ENCODE data around the gene GTF3C2.
A peak's percentile ranks its signal among the peaks of the same experiment; 100 is the strongest.
"Not testable (repeated sequence)": the region's sequence is repeated elsewhere in the genome, so short reads cannot be mapped to it uniquely, and the experiment has no call there.

The GTF3C2 gene

GRCh38 chr2:27323596-27324285 lies 32.8 kb downstream of the GTF3C2 start:
- DNase-seq (ENCODE audit: low read depth in 4 of 4, low spot score in 1 of 4): no peak

DNA sequence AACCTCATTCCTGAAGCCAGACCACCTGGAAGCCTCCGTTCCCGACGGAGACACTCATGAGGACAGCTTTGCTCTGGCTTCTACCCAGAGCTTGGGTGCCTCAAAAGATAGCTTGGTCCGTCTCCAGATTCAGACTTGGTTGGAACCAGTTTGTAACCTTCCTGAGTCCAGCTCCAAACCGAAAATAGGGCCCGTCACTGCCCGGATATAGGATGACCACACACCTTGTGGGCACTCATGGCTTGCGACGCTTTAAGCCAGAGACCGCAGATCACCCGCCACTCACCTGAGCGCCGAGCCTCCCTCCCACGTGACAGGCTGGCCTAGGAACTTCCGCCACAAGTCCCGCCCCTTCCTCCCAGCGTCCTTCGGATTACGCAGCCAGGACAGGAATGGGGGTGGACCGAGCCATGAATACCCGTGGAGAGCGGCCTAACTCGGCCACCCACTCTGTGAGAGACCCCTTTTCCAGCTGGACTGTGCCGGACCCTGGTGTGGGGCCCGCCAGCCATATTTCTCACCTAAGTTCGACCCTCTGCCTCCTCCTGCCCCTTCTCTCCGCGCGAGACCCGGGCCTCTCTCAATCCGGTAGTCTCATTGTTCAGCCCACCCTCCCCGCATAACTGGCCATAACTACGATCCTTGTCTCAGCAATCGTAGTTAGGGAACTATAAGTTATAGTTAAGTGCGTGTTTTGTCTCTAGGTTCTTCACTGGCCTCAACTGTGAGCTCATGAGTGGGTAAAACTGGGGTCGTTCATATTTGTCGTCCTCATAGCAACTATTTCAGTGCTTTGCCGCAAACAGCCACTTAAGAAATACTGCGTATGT lies 33.6 kb downstream of the GTF3C2 start, which contains the start of gene MPV17:
Gene MPV17, minus strand, starts transcription at position 332 of the 830 bp plus-strand sequence. CDS start 580 bp downstream, outside the sequence.
- peak; percentile 66 to 86 (median 80) for DNase-seq (ENCODE audit: low read depth in 4 of 4, low spot score in 1 of 4)

GRCh38 chr2:27322301-27322765 lies 34.2 kb downstream of the GTF3C2 start:
- no peak for DNase-seq (ENCODE audit: low read depth in 4 of 4, low spot score in 1 of 4)

DNA sequence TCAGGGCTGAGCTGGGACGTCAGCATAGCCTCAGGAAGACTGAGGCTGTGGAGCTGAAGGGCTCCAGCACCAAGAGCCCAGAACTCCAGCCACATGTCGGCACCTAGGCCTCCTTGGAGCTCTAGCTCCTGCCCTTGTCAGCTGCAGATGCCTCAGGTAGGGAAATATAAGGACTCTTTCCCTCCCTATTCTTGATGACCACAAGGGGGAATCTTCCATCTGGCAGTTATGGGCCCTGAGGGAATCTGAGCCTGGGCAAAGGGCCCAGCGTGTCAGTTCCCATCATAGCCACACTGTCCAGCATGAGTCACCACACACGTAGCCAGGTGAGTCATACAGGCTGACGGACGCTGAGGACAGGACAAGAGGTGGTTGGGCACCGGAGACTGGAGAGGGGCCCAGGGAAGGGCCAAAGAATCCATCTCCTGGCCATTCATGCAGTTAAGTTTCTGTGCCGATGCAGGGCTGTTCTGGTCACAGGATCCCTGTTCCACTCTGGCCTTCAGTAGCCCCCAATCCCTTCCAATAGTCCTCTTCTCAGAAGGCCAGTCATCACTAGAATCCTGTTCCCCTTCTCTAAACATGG lies 35.5 kb downstream of the GTF3C2 start:
- no peak for DNase-seq (ENCODE audit: low read depth in 4 of 4, low spot score in 1 of 4)

DNA sequence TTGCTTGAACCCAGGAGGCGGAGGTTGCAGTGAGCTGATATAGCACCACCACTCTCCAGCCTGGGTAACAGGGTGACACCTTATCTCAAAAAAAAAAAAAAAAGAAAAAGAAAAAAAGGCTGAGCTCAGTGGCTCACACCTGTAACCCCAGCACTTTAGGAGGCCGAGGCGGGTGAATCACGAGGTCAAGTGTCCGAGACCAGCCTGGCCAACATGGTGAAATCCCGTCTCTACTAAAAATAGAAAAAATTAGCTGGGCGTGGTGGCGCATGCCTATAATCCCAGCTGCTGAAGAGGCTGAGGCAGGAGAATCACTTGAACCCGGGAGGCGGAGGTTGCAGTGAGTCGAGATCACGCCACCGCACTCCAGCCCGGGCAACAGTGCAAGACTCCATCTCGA lies 36.7 kb downstream of the GTF3C2 start:
- not testable (repeated sequence) for DNase-seq (ENCODE audit: low read depth in 4 of 4, low spot score in 1 of 4)

GRCh38 chr2:27316655-27317412 lies 39.7 kb downstream of the GTF3C2 start:
- DNase-seq (ENCODE audit: low read depth in 4 of 4, low spot score in 1 of 4): no peak

DNA sequence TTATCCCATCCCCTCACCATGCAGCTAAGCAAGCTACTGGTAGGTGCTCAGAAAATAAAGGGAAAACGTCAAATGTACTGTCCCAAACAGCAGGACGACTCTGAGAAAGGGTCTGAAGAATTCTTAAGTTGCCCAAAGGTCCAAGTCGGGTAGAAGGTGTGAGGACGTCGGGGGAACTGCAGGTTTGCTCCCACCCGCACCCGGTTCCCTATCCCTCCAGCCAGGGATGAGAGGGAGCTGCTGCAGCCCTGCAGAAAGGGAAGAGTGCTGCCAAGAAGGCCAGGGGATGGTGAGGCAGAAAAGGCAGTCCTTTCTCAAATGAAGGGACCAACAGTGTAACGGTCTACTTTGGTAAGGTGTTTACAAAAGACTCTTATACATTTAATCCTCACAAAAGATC lies 41.4 kb downstream of the GTF3C2 start:
- no peak for DNase-seq (ENCODE audit: low read depth in 4 of 4, low spot score in 1 of 4)

GRCh38 chr2:27314709-27315108 lies 41.9 kb downstream of the GTF3C2 start:
- no peak for DNase-seq (ENCODE audit: low read depth in 4 of 4, low spot score in 1 of 4)

DNA sequence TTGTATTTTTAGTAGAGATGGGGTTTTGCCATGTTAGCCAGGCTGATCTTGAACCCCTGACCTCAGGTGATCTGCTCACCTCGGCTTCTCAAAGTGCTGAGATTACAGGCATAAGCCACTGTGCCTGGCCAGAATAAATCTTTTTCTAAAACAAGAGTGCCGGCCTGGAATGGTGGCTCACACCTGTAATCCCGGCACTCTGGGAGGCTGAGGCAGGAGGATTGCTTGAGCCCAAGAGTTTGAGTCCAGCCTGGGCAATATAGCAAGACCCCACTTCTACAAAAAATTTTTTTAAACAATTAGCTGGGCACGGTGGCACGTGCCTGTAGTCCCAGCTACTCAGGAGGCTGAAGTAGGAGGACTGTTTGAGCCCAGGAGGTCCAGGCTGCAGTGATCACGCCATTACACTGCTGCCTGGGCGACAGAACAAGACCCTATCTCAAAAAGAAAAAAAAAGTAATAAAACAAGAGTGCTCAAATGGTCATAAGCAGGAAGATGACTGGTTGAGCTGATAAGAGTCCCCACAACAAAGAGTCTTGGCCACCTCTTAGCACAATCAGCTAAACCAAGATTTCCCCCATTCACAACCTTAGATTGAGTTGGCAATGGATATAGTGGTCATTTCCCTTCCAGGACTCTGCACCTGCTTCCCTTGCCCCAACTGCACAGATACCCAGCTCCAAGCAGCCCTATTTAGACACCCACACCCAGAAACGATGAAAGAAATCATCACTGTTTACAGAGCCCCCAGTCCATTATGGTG lies 42.5 kb downstream of the GTF3C2 start:
- no peak for DNase-seq (ENCODE audit: low read depth in 4 of 4, low spot score in 1 of 4)

- no peak for DNase-seq (ENCODE audit: low read depth in 4 of 4, low spot score in 1 of 4)
Measured at GRCh38 chr2:27312152-27312551, 44.4 kb downstream of the GTF3C2 start.

DNA sequence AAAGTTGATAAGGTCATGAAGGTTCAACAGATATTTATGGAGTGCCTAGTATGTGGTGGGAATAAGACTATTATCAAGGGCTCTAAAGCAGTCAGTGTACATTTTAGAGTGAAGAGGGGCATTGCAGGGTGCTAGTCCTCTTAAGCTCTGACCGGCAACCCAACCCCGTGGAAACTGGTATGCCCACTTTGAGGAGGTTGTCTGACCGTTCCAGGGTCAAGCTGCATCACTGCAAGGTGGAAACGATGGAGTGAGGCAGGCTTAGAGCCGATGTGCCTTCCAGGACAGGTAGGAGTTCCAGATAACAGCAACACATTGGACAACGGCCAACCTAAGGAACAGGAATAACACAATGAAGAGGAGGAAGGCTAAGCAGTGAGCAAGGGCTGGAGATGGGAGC lies 46.9 kb downstream of the GTF3C2 start:
- DNase-seq (ENCODE audit: low read depth in 4 of 4, low spot score in 1 of 4): no peak

- DNase-seq (ENCODE audit: low read depth in 4 of 4, low spot score in 1 of 4): no peak
Measured at GRCh38 chr2:27308359-27308881, 48.1 kb downstream of the GTF3C2 start, which contains the start of gene UCN. UCN (minus strand) TSS chr2:27308445; CDS start chr2:27307895, 550 bp downstream.

DNA sequence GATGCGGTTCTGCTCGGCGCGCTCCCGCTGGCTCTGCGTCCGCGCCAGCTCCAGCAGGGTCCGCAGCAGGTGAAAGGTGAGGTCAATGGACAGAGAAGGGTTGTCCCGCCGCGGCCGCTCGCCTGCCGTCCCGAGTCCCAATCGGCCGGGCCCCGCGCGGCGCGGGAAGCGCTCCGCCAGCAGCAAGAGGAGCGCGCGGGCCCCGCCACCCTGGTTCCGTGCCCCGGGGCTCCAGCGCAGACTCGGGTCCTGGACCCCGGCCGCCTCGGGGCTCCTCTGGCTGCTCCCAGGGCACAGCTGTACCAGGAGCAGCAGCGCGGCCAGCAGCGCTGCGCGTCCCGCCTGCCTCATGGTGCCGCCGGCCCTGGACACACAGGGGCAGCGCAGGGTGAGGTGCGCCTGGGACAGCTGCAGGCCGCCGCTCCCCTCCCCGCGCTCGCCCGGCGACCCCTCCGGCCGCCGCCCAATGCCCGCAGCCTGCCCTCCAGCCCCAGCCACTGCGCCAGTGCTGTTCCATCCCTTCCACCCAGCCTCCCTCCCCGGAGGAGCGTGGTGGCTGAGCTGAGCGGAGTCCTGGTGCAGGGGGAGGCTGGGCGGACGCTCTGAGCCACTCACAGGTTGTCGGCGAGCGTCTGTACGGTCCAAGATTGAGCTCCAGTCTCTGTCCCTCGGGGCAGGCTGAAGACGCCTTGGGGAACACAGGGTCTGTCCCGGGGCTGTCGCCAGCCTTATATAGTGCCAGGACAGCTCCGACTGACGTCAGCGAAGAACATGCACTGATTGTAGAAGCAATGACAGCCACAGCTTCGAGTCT lies 48.8 kb downstream of the GTF3C2 start:
- no peak for DNase-seq (ENCODE audit: low read depth in 4 of 4, low spot score in 1 of 4)

- no peak for DNase-seq (ENCODE audit: low read depth in 4 of 4, low spot score in 1 of 4)
Measured at GRCh38 chr2:27307287-27307544, 49.3 kb downstream of the GTF3C2 start.

- peak in 1 of 4 experiments; percentile 27 for DNase-seq (ENCODE audit: low read depth in 4 of 4, low spot score in 1 of 4)
Measured at GRCh38 chr2:27306573-27307286, 49.8 kb downstream of the GTF3C2 start.

DNA sequence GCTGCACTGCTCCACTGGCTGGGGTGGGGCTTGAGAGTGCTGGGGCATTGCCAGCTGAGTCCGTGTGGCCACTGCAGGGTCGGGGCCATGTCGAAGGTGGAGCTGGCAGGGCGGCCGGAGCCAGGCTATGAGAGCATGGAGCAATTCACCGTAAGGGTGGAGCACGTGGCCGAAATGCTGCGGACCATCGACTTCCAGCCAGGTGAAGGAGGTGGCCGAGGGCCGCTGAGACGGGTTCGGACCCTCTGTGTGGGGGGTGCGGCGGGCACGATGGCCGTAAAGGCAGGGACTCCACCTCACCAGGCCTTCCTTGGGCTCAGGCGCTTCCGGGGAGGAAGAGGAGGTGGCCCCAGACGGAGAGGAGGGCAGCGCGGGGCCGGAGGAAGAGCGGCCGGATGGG lies 50.4 kb downstream of the GTF3C2 start:
- DNase-seq (ENCODE audit: low read depth in 4 of 4, low spot score in 1 of 4): no peak

DNA sequence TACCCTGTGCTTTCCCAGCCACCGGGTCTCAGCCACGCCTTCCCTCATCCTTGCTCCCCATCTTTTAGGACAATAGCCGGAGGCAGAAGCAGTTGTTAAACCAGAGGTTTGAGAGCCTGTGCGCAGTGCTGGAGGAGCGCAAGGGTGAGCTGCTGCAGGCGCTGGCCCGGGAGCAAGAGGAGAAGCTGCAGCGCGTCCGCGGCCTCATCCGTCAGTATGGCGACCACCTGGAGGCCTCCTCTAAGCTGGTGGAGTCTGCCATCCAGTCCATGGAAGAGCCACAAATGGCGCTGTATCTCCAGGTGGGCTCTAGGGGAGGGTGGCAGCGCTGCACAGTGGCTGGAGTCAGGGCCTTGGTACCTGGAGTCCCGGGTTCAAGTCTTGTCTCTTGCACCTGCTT lies 51.0 kb downstream of the GTF3C2 start:
- DNase-seq (ENCODE audit: low read depth in 4 of 4, low spot score in 1 of 4): no peak

GRCh38 chr2:27304488-27305240 lies 51.9 kb downstream of the GTF3C2 start:
- no peak for DNase-seq (ENCODE audit: low read depth in 4 of 4, low spot score in 1 of 4)

All from stimulated activated CD4-positive, alpha-beta T cell treated with anti-CD3 and anti-CD28 coated beads, Interleukin-1b, Interleukin-23, amount 100 ng/mL, for 24 hours (primary cell).